HEK293 (cell line): ENCODE data around the gene POU2F2.

ENCODE experiments used
- ATF2 ChIP-seq: fragments of 450-650 bp; formaldehyde crosslinking; IDR thresholded peaks from 2 replicates; pipeline ENCODE4 v1.5.1; 2016; ENCODE audit warnings: missing biosample characterization, missing genetic modification characterization, low read depth
- EGR2 ChIP-seq: fragments of 450-650 bp; formaldehyde crosslinking; IDR thresholded peaks from 2 replicates; pipeline ENCODE4 v1.5.1; 2016; ENCODE audit warnings: low read depth, missing biosample characterization, missing genetic modification characterization
- GLI2 ChIP-seq: fragments of 450-650 bp; formaldehyde crosslinking; IDR thresholded peaks from 2 replicates; pipeline ENCODE4; 2017; ENCODE audit warnings: missing biosample characterization, missing genetic modification characterization, low read depth, borderline replicate concordance
- KLF7 ChIP-seq: fragments of 450-650 bp; formaldehyde crosslinking; IDR thresholded peaks from 2 replicates; pipeline ENCODE4 v1.5.1; 2016; ENCODE audit warnings: missing biosample characterization, missing genetic modification characterization, borderline replicate concordance
- OSR2 ChIP-seq: fragments of 450-650 bp; formaldehyde crosslinking; IDR thresholded peaks from 2 replicates; pipeline ENCODE4 v1.5.1; 2016; ENCODE audit warnings: missing biosample characterization, missing genetic modification characterization
- SP2 ChIP-seq: fragments of 450-650 bp; formaldehyde crosslinking; IDR thresholded peaks from 2 replicates; pipeline ENCODE4 v1.5.1; 2016; ENCODE audit warnings: missing biosample characterization, missing genetic modification characterization
- TCF7L2 ChIP-seq: IDR thresholded peaks from 2 replicates; pipeline ENCODE4 v1.6.1; 2011; ENCODE audit warnings: low read depth, mild to moderate bottlenecking, inconsistent platforms, low read length, moderate library complexity, borderline replicate concordance
- ZBTB48 ChIP-seq: fragments of 450-650 bp; formaldehyde crosslinking; IDR thresholded peaks from 2 replicates; pipeline ENCODE4 v1.5.1; 2016; ENCODE audit warnings: missing biosample characterization, missing genetic modification characterization
- ZFP3 ChIP-seq: fragments of 450-650 bp; formaldehyde crosslinking; IDR thresholded peaks from 2 replicates; pipeline ENCODE4 v1.5.1; 2016; ENCODE audit warnings: low read depth, missing biosample characterization, missing genetic modification characterization
- ZNF10 ChIP-seq: fragments of 450-650 bp; formaldehyde crosslinking; IDR thresholded peaks from 2 replicates; pipeline ENCODE4 v1.5.1; 2017; ENCODE audit warnings: missing biosample characterization, missing genetic modification characterization
- ZNF18 ChIP-seq: fragments of 450-650 bp; formaldehyde crosslinking; IDR thresholded peaks from 2 replicates; pipeline ENCODE4 v1.5.1; 2016; ENCODE audit warnings: missing biosample characterization, missing genetic modification characterization
- ZNF221 ChIP-seq: fragments of 450-650 bp; formaldehyde crosslinking; IDR thresholded peaks from 2 replicates; pipeline ENCODE4 v1.5.1; 2017; ENCODE audit warnings: missing biosample characterization, missing genetic modification characterization, borderline replicate concordance
- ZNF324 ChIP-seq: fragments of 450-650 bp; formaldehyde crosslinking; IDR thresholded peaks from 2 replicates; pipeline ENCODE4 v1.5.1; 2016; ENCODE audit warnings: missing biosample characterization, missing genetic modification characterization
- ZNF416 ChIP-seq: fragments of 450-650 bp; formaldehyde crosslinking; IDR thresholded peaks from 2 replicates; pipeline ENCODE4 v1.5.1; 2016; ENCODE audit warnings: missing biosample characterization, missing genetic modification characterization
- ZNF514 ChIP-seq: fragments of 450-650 bp; formaldehyde crosslinking; IDR thresholded peaks from 2 replicates; pipeline ENCODE4 v1.5.1; 2016; ENCODE audit warnings: missing biosample characterization, missing genetic modification characterization
- ZNF529 ChIP-seq: fragments of 450-650 bp; formaldehyde crosslinking; IDR thresholded peaks from 2 replicates; pipeline ENCODE4 v1.5.1; 2017; ENCODE audit warnings: missing genetic modification characterization, missing biosample characterization; ENCODE audit not compliant: insufficient replicate concordance
- ZNF548 ChIP-seq: fragments of 450-650 bp; formaldehyde crosslinking; IDR thresholded peaks from 2 replicates; pipeline ENCODE4 v1.5.1; 2016; ENCODE audit warnings: missing biosample characterization, missing genetic modification characterization
- ZNF549 ChIP-seq: fragments of 450-650 bp; IDR thresholded peaks from 2 replicates; pipeline ENCODE4 v1.5.1; 2018; ENCODE audit warnings: missing biosample characterization, missing genetic modification characterization, mild to moderate bottlenecking, inconsistent platforms, moderate library complexity
- ZNF555 ChIP-seq: fragments of 450-650 bp; formaldehyde crosslinking; conservative IDR thresholded peaks from 2 replicates; pipeline ENCODE4 v1.5.1; 2017; ENCODE audit warnings: missing biosample characterization, mild to moderate bottlenecking, missing genetic modification characterization, inconsistent platforms
- ZNF580 ChIP-seq: fragments of 450-650 bp; formaldehyde crosslinking; IDR thresholded peaks from 2 replicates; pipeline ENCODE4 v1.5.1; 2016; ENCODE audit warnings: missing biosample characterization, missing genetic modification characterization
- ZNF621 ChIP-seq: fragments of 450-650 bp; formaldehyde crosslinking; IDR thresholded peaks from 2 replicates; pipeline ENCODE4 v1.5.1; 2017; ENCODE audit warnings: missing biosample characterization, missing genetic modification characterization
- ZNF624 ChIP-seq: fragments of 450-650 bp; formaldehyde crosslinking; IDR thresholded peaks from 2 replicates; pipeline ENCODE4 v1.5.1; 2017; ENCODE audit warnings: missing biosample characterization, missing genetic modification characterization
- ZNF645 ChIP-seq: fragments of 450-650 bp; formaldehyde crosslinking; IDR thresholded peaks from 2 replicates; pipeline ENCODE4; 2016; ENCODE audit warnings: missing biosample characterization, missing genetic modification characterization
- ZNF654 ChIP-seq: fragments of 450-650 bp; formaldehyde crosslinking; IDR thresholded peaks from 2 replicates; pipeline ENCODE4 v1.5.1; 2016; ENCODE audit warnings: low read depth, missing biosample characterization, missing genetic modification characterization
- ZNF677 ChIP-seq: fragments of 450-650 bp; IDR thresholded peaks from 2 replicates; pipeline ENCODE4 v1.5.0; 2018; ENCODE audit warnings: missing biosample characterization, mild to moderate bottlenecking, missing genetic modification characterization, moderate library complexity
- ZNF692 ChIP-seq: fragments of 450-650 bp; formaldehyde crosslinking; IDR thresholded peaks from 2 replicates; pipeline ENCODE4 v1.5.1; 2016; ENCODE audit warnings: missing biosample characterization, missing genetic modification characterization
- ZNF704 ChIP-seq: fragments of 450-650 bp; formaldehyde crosslinking; IDR thresholded peaks from 2 replicates; pipeline ENCODE4 v1.5.1; 2016; ENCODE audit warnings: missing biosample characterization, missing genetic modification characterization
- ZNF707 ChIP-seq: fragments of 450-650 bp; formaldehyde crosslinking; IDR thresholded peaks from 2 replicates; pipeline ENCODE4 v1.5.1; 2016; ENCODE audit warnings: missing biosample characterization, missing genetic modification characterization
- ZNF747 ChIP-seq: fragments of 450-650 bp; formaldehyde crosslinking; IDR thresholded peaks from 2 replicates; pipeline ENCODE4 v1.5.1; 2016; ENCODE audit warnings: missing biosample characterization, missing genetic modification characterization
- ZNF837 ChIP-seq: fragments of 450-650 bp; formaldehyde crosslinking; IDR thresholded peaks from 2 replicates; pipeline ENCODE4 v1.5.1; 2016; ENCODE audit warnings: missing biosample characterization, missing genetic modification characterization
- ZSCAN23 ChIP-seq: fragments of 450-650 bp; formaldehyde crosslinking; IDR thresholded peaks from 2 replicates; pipeline ENCODE4 v1.5.1; 2016; ENCODE audit warnings: missing biosample characterization, missing genetic modification characterization
- ZSCAN30 ChIP-seq: fragments of 450-650 bp; IDR thresholded peaks from 2 replicates; pipeline ENCODE4 v1.5.1; 2018; ENCODE audit warnings: missing biosample characterization, mild to moderate bottlenecking, missing genetic modification characterization, moderate library complexity

The POU2F2 gene

GRCh38 chr19:42132851-42133528 lies 744 bp upstream of the POU2F2 start (continued):
- TF ChIP-seq ZFP3 (tag by site-specific recombination) (no peak), ZNF416 (tag by site-specific recombination) (no peak), TCF7L2 (no peak), ZNF645 (tag by site-specific recombination) (no peak), OSR2 (tag by site-specific recombination) (no peak), EGR2 (tag by site-specific recombination) (no peak), KLF7 (tag by site-specific recombination) (peak; percentile 85; the same call in 1 of the 2 replicates), ZNF324 (tag by site-specific recombination) (peak; percentile 55; the same call in 1 of the 2 replicates), ZNF692 (tag by site-specific recombination) (peak; percentile 79), ZBTB48 (tag by site-specific recombination) (no peak), ZNF707 (tag by site-specific recombination) (no peak), ZNF747 (no peak), ZNF529 (tag by site-specific recombination) (no peak), ZNF221 (tag by site-specific recombination) (no peak), SP2 (no peak), ZNF555 (tag by site-specific recombination) (no peak), ZNF677 (tag by site-specific recombination) (no peak), ATF2 (tag by site-specific recombination) (no peak), ZNF837 (tag by site-specific recombination) (no peak), ZNF548 (tag by site-specific recombination) (no peak), ZNF10 (tag by site-specific recombination) (no peak), ZNF621 (tag by site-specific recombination) (no peak), ZSCAN23 (tag by site-specific recombination) (no peak), ZNF549 (tag by site-specific recombination) (no peak), ZNF624 (tag by site-specific recombination) (no peak), ZNF18 (tag by site-specific recombination) (no peak), ZNF654 (tag by site-specific recombination) (peak; percentile 56), GLI2 (tag by site-specific recombination) (no peak), ZNF580 (tag by site-specific recombination) (no peak), ZNF514 (no peak), ZSCAN30 (tag by site-specific recombination) (0 out of 2 replicates have a peak, but pooled peaks have one; percentile 44), ZNF704 (tag by site-specific recombination) (no peak)
